Vagina (tissue), 2 donors: Measurements from ENCODE around the gene MORN5.

Experiments
- POLR2A ChIP-seq, 2 donors: fragments of 450-650 bp; IDR thresholded peaks; one replicate each; pipeline ENCODE4 v1.6.1; 2017; ENCODE audit warnings: antibody characterized with exemption in 2 of 2, mild to moderate bottlenecking in 2 of 2, moderate library complexity in 2 of 2
- POLR2AphosphoS5 ChIP-seq, 2 donors: sonication (generic); formaldehyde crosslinking; IDR thresholded peaks; one replicate each; pipeline ENCODE4 v1.9.0; 2017; ENCODE audit warnings: antibody characterized with exemption in 2 of 2, mild to moderate bottlenecking in 2 of 2, low read depth in 1 of 2; ENCODE audit not compliant: insufficient read depth in 1 of 2

GRCh38 chr9:122122468-122122867, 37.2 kb upstream of the MORN5 start:
- no peak for TF ChIP-seq POLR2A (IDR thresholded peaks at IDR 0.05)
- TF ChIP-seq POLR2AphosphoS5 (IDR thresholded peaks at IDR 0.05; ENCODE audit: insufficient read depth in 1 of 2, low read depth in 1 of 2) = no peak
